HepG2 (cell line): Measurements from ENCODE around the gene INTS1. TPM values are rescaled to one million over a fixed set of nuclear protein-coding genes. Genes with fewer than 3 reads are reported as not detected.
A peak's percentile ranks its signal among the peaks of the same experiment; 100 is the strongest.

Source experiments
- ATAC-seq: fragments of 200-7000 bp; cut with Tn5 transposase; 3 replicates; pipeline ENCODE4 v1.9.1; 2020; ENCODE audit warnings: mild to moderate bottlenecking, moderate library complexity
- BruUV-seq: library from RNA; stranded (reverse); fragments of 400-500 nt; replicated peaks from 2 replicates; lab custom pipeline; 2021; lab: Mats Ljungman, UMichigan
- CTCF ChIA-PET: fragments of 300-600 bp; formaldehyde crosslinking; extraction: SDS; loops from one replicate; lab custom pipeline; 2021; ENCODE audit warnings: low total read pairs, inconsistent platforms, low intra/inter-chr PET ratio; lab: Yijun Ruan, JAX
- POLR2A ChIA-PET: fragments of 350-600 bp; sonication (Branson Sonifier 250); formaldehyde crosslinking; loops from one replicate; lab custom pipeline; 2020; ENCODE audit warnings: antibody characterized with exemption, inconsistent platforms; lab: Yijun Ruan, JAX
- DNase-seq: peaks from one replicate; pipeline ENCODE4 v3.0.0-alpha.2; 2015; ENCODE audit warnings: low spot score
- FAIRE-seq: peaks from 3 replicates; lab custom pipeline; 2011; peaks lifted over from hg19 to GRCh38; lab: Jason Lieb, UNC
- H2AFZ ChIP-seq: one replicate; pipeline ENCODE4 v1.6.1; 2011; ENCODE audit warnings: low read length, inconsistent platforms
- H3K27ac ChIP-seq: fragments of 300-600 bp; 3 replicates; pipeline ENCODE4 v1.8.0; 2011; ENCODE audit warnings: mixed run types, mild to moderate bottlenecking, mixed read lengths, low read length, inconsistent platforms; ENCODE audit not compliant: insufficient read depth; ENCODE audit errors: extremely low read length
- H3K27me3 ChIP-seq, 2 experiments: fragments of 200-600 bp in 1 of 2; 2 replicates in 1 of 2; 3 replicates in 1 of 2; pipeline versions ENCODE4 v1.6.0 to v1.8.0; 2011; ENCODE audit warnings: low read length in 2 of 2, mild to moderate bottlenecking in 2 of 2, moderate library complexity in 2 of 2, inconsistent platforms in 1 of 2; ENCODE audit not compliant: insufficient read depth in 2 of 2, control insufficient read depth in 1 of 2
- H3K36me3 ChIP-seq, 2 experiments: fragments of 200-600 bp in 1 of 2; replicated peaks in 1 of 2; 2 replicates in 1 of 2; 3 replicates in 1 of 2; pipeline versions ENCODE4 v1.5.1 to v1.8.0; 2011; ENCODE audit warnings: low read length in 2 of 2, inconsistent platforms in 1 of 2; ENCODE audit not compliant: insufficient read depth in 2 of 2, control insufficient read depth in 1 of 2
- H3K4me1 ChIP-seq: 2 replicates; pipeline ENCODE4 v1.5.1; 2012; ENCODE audit warnings: low read length, inconsistent platforms; ENCODE audit not compliant: insufficient read depth
- H3K4me2 ChIP-seq: 2 replicates; pipeline ENCODE4 v1.6.0; 2011; ENCODE audit warnings: low read depth, low read length, inconsistent platforms
- H3K4me3 ChIP-seq, 3 experiments: fragments of 200-600 bp in 1 of 3; sonication (generic), shearing (Covaris generic) in 1 of 3; replicated peaks in 1 of 3; 2 replicates each; pipeline ENCODE4 v1.5.1; 2011 to 2016; ENCODE audit warnings: low read length in 3 of 3, inconsistent platforms in 2 of 3, low read depth in 2 of 3, mild to moderate bottlenecking in 2 of 3, control low read depth in 1 of 3, mixed read lengths in 1 of 3; ENCODE audit not compliant: insufficient read depth in 1 of 3
- H3K79me2 ChIP-seq: one replicate; pipeline ENCODE4 v1.6.1; 2011; ENCODE audit warnings: low read length, inconsistent platforms; ENCODE audit not compliant: insufficient read depth
- H3K9ac ChIP-seq: 2 replicates; pipeline ENCODE4 v1.6.0; 2011; ENCODE audit warnings: mild to moderate bottlenecking, low read depth, low read length, inconsistent platforms; ENCODE audit not compliant: insufficient read depth
- H3K9me3 ChIP-seq: 2 replicates; pipeline ENCODE4 v1.5.1; 2012; ENCODE audit warnings: mild to moderate bottlenecking, low read length
- H4K20me1 ChIP-seq: 2 replicates; pipeline ENCODE4 v1.6.0; 2011; ENCODE audit warnings: inconsistent platforms, mild to moderate bottlenecking, low read length, moderate library complexity; ENCODE audit not compliant: insufficient read depth
- ATRX ChIP-seq: sonication (generic); formaldehyde crosslinking; IDR thresholded peaks from 2 replicates; pipeline ENCODE4 v1.4.0; 2020; ENCODE audit warnings: missing genetic modification reagents, borderline replicate concordance
- CENPX ChIP-seq: sonication (generic); formaldehyde crosslinking; IDR thresholded peaks from 2 replicates; pipeline ENCODE4 v1.9.0; 2021; ENCODE audit warnings: mild to moderate bottlenecking, missing genetic modification reagents, moderate library complexity
- KLF6 ChIP-seq: IDR thresholded peaks from 2 replicates; pipeline ENCODE4 v1.8.0; 2016; ENCODE audit warnings: missing biosample characterization, missing genetic modification reagents
- MAFF ChIP-seq: IDR thresholded peaks from 2 replicates; pipeline ENCODE4 v1.6.1; 2011; ENCODE audit warnings: low read depth, low read length, improper control_type of control experiment
- MAFK ChIP-seq, 2 experiments: IDR thresholded peaks in 1 of 2; conservative IDR thresholded peaks in 1 of 2; 2 replicates each; pipeline ENCODE4 v1.6.1; 2011; ENCODE audit warnings: improper control_type of control experiment in 2 of 2, low read length in 2 of 2
- NFE2L2 ChIP-seq: fragments of 150-350 bp; IDR thresholded peaks from 2 replicates; pipeline ENCODE4 v1.6.1; 2014; ENCODE audit warnings: low read length
- ZBTB33 ChIP-seq: sonication (generic); formaldehyde crosslinking; IDR thresholded peaks from 2 replicates; pipeline ENCODE4 v1.4.0; 2020; ENCODE audit warnings: missing genetic modification reagents
- ZNF24 ChIP-seq: fragments of 450-650 bp; IDR thresholded peaks from 2 replicates; pipeline ENCODE4 v1.6.1; 2017; ENCODE audit warnings: antibody characterized with exemption, mild to moderate bottlenecking
- ZNF629 ChIP-seq: sonication (generic); formaldehyde crosslinking; conservative IDR thresholded peaks from 2 replicates; pipeline ENCODE4 v1.5.0; 2020; ENCODE audit warnings: missing genetic modification reagents
- WGBS: methylation state at CpG from one replicate; pipeline ENCODE4 v1.1.6; 2017; ENCODE audit warnings: low lambda C conversion rate; 5-methylcytosine and 5-hydroxymethylcytosine counted together
- in situ Hi-C: cut with HindIII; loops from 2 replicates; pipeline ENCODE4 v1.10.0; 2017; ENCODE audit warnings: low pct_unique_long_range_greater_than_20kb; ENCODE audit not compliant: extremely low pct_ligation_motif_present
- intact Hi-C: fragments of 100-400 bp; cut with micrococcal nuclease; formaldehyde crosslinking; loops from one replicate; pipeline ENCODE4 v1.10.0; 2022; ENCODE audit not compliant: unreplicated experiment
- polyA plus RNA-seq, 8 experiments: library from polyadenylated mRNA; depleted of rRNA in 3 of 8; stranded (reverse) in 7 of 8; unstranded in 1 of 8; fragments of >200 nt; fragmentation: Illumina TruSeq in 4 of 8; extraction: Trizol in 4 of 8; gene quantifications; 2 replicates each; pipeline versions ENCODE4 v1.2.1 to v1.2.3, GENCODE V29; 2011 to 2016; ENCODE audit warnings: low read depth in 4 of 8, missing spikeins in 1 of 8, mixed read lengths in 1 of 8; ENCODE audit not compliant: insufficient read depth in 1 of 8
- total RNA-seq, 5 experiments: library from RNA; depleted of rRNA; stranded (reverse); fragments of >200 nt; fragmentation: Illumina TruSeq; extraction: Trizol; gene quantifications; 2 replicates each; pipeline ENCODE4 v1.2.3, GENCODE V29; 2016; ENCODE audit warnings: low read depth in 1 of 5
- TF ChIP-seq, protein P1 (sequence below): sonication (generic); formaldehyde crosslinking; IDR thresholded peaks from 2 replicates; pipeline ENCODE4 v1.5.1; 2020; ENCODE audit warnings: mild to moderate bottlenecking, missing genetic modification reagents

Gene INTS1
- total and polyA plus RNA-seq, 2 of the 13 experiments (the other 11 are each of a cell fraction or from before 2014, with no cell fraction given), result 13.7 to 29.0 TPM

DNA sequence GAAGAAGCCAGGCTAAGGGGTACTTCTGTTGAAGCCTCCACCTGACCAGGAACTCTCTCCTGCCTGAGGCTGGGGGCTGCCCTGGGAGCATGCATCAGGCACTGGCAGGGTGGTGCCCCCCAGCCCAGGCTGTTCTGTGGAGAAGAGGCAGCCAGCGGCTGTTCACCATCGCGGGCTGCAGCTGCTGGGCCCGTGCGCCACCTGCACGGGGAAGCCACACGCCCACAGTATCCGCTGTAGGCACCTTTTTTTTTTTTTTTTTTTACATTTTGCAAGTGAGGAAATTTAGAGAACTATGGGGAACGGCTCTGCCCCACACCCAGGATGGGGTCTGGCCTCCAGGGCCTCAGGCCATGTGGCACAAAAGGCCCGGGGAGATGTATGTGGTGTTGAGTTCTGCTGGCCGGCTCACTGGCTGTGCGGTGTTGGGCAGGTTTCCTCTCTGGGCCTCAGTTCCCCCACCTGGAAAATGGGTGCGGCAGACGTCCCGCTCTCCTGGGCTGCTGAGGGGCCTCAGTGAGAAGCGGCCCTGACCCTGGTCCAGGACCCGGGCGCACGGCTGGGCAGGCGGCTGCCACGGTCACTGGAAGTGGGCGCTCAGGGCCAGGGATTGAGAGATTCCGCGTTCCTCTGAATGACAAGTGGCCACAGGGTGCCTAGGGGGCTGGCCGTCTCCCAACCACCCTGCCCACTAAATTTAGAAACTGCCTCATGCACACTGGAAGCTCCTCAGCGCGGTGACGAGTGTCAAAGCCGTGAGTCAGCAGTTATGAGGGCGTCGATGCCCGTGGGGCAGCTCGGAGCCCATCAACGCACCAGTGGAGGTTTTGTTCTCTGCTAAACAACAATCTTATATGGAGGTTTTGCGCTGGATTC lies 8.8 kb upstream of the INTS1 start:
- no peak for FAIRE-seq
- intact Hi-C loops (no loop called here), in situ Hi-C loops (no loop called here)
- peak; percentile 88 for TF ChIP-seq ZNF629 (CRISPR knock-in tag)
- no peak for TF ChIP-seq ATRX (CRISPR knock-in tag)
- peak; percentile 91 for TF ChIP-seq ZBTB33 (CRISPR knock-in tag)
- no peak for TF ChIP-seq KLF6
- TF ChIP-seq, protein P1, sequence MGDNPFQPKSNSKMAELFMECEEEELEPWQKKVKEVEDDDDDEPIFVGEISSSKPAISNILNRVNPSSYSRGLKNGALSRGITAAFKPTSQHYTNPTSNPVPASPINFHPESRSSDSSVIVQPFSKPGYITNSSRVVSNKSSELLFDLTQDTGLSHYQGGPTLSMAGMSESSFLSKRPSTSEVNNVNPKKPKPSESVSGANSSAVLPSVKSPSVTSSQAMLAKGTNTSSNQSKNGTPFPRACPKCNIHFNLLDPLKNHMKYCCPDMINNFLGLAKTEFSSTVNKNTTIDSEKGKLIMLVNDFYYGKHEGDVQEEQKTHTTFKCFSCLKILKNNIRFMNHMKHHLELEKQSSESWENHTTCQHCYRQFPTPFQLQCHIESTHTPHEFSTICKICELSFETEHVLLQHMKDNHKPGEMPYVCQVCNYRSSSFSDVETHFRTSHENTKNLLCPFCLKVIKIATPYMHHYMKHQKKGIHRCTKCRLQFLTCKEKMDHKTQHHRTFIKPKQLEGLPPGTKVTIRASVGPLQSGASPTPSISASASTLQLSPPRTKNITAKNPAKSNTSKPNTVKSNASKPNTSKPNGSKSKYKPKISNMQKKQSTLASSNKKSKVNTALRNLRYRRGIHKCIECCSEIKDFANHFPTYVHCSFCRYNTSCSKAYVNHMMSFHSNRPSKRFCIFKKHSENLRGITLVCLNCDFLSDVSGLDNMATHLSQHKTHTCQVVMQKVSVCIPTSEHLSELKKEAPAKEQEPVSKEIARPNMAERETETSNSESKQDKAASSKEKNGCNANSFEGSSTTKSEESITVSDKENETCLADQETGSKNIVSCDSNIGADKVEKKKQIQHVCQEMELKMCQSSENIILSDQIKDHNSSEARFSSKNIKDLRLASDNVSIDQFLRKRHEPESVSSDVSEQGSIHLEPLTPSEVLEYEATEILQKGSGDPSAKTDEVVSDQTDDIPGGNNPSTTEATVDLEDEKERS (CRISPR knock-in tag), result no peak
- TF ChIP-seq MAFK (conservative IDR thresholded peaks at IDR 0.05 in 1 of 2, IDR thresholded peaks at IDR 0.05 in 1 of 2; ENCODE audit: low read length in 2 of 2), result peak; percentile 68 to 75
- TF ChIP-seq NFE2L2, result 0 out of 2 replicates have a peak, but pooled peaks have one; percentile 42
- TF ChIP-seq MAFF, result peak; percentile 56
- no peak for TF ChIP-seq CENPX (CRISPR knock-in tag)
- TF ChIP-seq ZNF24, result no peak
- Histone ChIP-seq H3K27me3 (peaks cover 0 to 2% of the 10 kb centered on the region in 2 experiments; a peak in 1 of 5 replicates), H3K79me2 (no peaks in the 10 kb centered on the region), H3K4me1 (peaks cover 67% of the 10 kb centered on the region), H3K4me2 (no peak overlapping the region), H3K36me3 (no peaks in the 10 kb centered on the region), H3K9ac (no peak overlapping the region), H3K27ac (no peak overlapping the region), H3K4me3 (no peak overlapping the region), H3K9me3 (no peaks in the 10 kb centered on the region), H2AFZ (no peak overlapping the region), H4K20me1 (no peaks in the 10 kb centered on the region)
- 64% methylated on average over 27 of the region's 35 CpGs for WGBS
- POLR2A ChIA-PET, result interaction anchor here (1.0 kb wide), 1 partner anchor 8 kb away, joined by 3 read pairs; no protein-coding TSS in a partner anchor
- CTCF ChIA-PET, result no interaction called here
- 0 out of 3 replicates have a peak, but pooled peaks have one; percentile 5 for ATAC-seq
- no TSS peak for BruUV-seq
- no peak for DNase-seq
